NCI-H2196 treated with DMSO at 0.1 percent for 48 hours (cell line): Measurements from ENCODE around the gene SELP.
"Not testable (repeated sequence)": the region's sequence is repeated elsewhere in the genome, so short reads cannot be mapped to it uniquely, and the experiment has no call there.

ENCODE experiments used
- DNase-seq: peaks from one replicate; lab custom pipeline; 2025; ENCODE audit not compliant: unreplicated experiment; lab: John Stamatoyannopoulos, UW

Gene SELP

GRCh38 chr1:169630006-169630405, at the start of gene SELP:
TSS of gene SELP (minus strand) at chr1:169630124. CDS start at chr1:169630074, 50 bp downstream.
- DNase-seq = no peak

- no peak for DNase-seq
Measured at GRCh38 chr1:169679692-169680091, 49.8 kb upstream of the SELP start.

DNA sequence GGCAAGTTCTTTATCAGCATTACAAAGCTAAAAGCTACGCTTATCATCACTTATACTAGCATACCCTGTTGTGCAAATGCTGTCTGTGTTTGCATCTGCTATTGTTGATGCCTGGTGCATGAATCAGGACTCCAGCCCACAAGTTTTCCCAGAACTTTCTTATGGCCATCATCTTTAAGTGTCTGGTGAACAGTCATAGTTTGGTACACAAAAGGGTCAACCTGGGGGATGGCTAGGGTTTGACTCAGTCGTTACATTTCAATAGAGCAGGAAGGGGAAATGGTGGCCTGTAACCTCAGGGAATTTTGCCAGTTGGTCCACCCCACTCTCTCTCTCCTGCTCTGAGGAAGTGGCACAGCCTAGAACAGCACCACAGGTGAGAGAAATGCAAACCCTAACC, 46.1 kb upstream of the SELP start:
- DNase-seq = no peak

GRCh38 chr1:169670836-169671235, 40.9 kb upstream of the SELP start:
- DNase-seq = no peak

DNA sequence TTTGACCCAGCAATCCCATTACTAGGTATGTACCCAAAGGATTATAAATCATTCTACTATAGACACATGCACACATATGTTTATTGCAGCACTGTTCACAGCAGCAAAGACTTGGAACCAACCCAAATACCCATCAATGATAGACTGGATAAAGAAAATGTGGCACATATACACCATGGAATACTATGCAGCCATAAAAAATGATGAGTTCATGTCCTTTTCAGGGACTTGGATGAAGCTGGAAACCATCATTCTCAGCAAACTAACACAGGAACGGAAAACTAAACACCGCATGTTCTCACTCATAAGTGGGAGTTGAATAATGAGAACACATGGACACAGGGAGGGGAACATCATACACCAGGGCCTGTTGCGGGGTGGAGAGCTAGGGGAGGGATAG, 40.3 kb upstream of the SELP start:
- not testable (repeated sequence) for DNase-seq

DNA sequence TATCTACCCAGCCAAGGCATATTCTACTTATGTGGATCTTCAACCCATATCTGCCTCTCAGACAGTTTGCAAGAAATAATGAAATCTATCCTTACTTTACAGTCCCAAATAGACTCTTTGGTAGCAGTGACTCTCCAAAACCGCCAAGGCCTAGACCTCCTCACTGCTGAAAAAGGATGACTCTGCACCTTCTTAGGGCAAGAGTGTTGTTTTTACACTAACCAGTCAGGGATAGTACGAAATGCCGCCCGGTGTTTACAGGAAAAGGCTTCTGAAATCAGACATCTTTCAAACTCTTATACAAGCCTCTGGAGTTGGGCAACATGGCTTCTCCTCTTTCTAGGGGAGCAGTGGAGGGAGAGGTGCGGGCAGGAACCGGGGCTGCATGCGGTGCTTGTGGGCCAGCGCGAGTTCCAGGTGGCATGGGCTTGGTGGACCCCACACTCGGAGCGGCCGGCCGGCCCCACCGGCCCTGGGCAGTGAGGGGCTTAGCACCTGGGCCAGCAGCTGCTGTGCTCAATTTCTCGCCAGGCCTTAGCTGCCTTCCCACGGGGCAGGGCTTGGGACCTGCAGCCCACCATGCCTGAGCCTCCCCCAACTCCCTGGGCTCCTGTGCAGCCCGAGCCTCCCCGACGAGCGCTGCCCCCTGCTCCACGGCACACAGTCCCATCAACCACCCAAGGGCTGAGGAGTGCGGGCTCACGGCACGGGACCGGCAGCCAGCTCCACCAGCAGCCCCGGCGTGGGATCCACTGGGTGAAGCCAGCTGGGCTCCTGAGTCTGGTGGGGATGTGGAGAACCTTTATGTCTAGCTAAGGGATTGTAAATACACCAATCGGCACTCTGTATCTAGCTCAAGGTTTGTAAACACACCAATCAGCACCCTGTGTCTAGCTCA, 38.0 kb upstream of the SELP start:
- DNase-seq = not testable (repeated sequence)

DNA sequence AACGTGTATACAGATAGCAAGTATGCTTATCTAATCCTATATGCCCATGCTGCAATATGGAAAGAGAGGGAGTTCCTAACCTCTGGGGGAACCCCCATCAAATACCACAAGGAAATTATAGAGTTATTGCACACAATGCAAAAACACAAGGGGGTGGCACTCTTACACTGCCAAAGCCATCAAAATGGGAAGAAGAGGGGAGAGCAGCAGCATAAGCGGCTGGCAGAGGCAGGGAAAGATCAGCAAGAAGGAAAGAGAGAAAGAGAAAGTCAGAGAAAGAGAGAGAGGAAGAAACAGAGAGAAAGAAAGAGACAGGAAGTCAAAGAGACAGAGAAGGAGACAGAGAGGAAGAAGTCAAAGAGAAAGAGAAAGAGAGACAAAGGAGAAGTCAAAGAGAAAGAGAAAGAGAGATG, 37.3 kb upstream of the SELP start:
- DNase-seq = not testable (repeated sequence)

GRCh38 chr1:169662680-169663079, 32.8 kb upstream of the SELP start:
- not testable (repeated sequence) for DNase-seq

DNA sequence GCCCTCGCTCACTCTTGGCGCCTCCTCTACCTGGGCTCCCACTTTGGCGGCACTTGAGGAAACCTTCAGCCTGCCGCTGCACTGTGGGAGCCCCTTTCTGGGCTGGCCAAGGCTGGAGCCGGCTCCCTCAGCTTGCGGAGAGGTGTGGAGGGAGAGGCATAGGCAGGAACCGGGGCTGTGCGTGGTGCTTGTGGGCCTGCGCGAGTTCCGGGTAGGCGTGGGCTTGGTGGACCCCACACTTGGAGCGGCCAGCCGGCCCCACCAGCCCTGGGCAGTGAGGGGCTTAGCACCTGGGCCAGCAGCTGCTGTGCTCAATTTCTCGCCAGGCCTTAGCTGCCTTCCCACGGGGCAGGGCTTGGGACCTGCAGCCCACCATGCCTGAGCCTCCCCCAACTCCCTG, 31.1 kb upstream of the SELP start:
- not testable (repeated sequence) for DNase-seq

GRCh38 chr1:169658777-169659176, 28.9 kb upstream of the SELP start:
- DNase-seq = not testable (repeated sequence)

- no peak for DNase-seq
Measured at GRCh38 chr1:169653873-169654272, 23.9 kb upstream of the SELP start.

GRCh38 chr1:169651035-169651434, 21.1 kb upstream of the SELP start:
- DNase-seq = no peak

- no peak for DNase-seq
Measured at GRCh38 chr1:169650551-169650950, 20.6 kb upstream of the SELP start.

DNA sequence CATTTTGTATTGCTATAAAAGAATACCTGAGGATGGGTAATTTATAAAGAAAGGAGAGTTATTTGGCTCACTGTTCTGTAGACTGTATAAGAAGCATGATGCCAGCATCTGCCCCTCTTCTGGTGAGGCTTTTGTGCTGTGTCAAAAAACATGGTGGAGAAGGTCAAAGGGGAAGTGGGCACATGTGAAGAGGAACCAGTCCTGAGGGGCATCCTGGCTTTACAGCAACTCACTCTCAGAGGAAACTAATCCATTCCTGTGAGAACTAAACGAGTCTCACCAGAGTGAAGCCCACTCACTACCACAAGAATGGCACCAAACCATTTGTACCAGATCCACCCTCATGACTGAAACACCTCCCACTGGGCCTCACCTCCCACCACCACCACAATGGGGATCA, 18.8 kb upstream of the SELP start:
- no peak for DNase-seq

DNA sequence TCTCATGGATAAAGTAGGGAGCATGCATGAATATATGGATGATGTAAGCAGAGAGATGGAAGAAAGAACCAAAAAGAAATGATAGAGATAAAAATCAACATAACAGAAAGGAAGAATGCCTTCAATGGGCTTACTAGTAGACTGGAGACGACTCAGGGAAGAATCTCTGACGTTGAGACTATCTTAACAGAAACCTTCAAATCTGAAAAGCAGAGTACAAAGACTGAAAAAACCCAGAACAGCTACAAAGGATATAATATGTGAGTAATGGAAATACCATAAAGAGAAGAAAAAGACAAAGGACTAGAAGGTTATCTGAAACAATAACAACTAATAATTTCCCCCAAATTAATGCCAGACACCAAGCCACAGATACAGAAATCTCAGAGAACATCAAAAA, 18.3 kb upstream of the SELP start:
- no peak for DNase-seq

DNA sequence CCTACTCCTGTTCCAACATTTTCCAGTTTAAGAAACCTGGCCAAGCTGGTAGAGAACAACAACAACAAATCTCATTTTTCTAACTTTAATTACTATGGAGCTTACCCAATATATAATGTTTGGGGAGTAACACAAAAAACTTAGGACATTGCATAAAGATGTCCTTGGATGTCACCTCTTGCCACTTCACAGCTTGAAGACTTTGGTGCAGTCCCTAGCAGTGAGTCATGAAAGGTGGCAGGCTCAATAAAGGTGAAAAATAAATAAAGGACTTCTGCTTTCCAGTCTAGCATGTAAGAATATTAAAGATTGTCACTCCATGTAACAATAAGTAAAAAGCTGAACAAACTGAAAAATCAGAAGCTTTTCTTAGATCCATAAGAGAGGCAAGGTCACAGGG, 17.6 kb upstream of the SELP start:
- DNase-seq = no peak

DNA sequence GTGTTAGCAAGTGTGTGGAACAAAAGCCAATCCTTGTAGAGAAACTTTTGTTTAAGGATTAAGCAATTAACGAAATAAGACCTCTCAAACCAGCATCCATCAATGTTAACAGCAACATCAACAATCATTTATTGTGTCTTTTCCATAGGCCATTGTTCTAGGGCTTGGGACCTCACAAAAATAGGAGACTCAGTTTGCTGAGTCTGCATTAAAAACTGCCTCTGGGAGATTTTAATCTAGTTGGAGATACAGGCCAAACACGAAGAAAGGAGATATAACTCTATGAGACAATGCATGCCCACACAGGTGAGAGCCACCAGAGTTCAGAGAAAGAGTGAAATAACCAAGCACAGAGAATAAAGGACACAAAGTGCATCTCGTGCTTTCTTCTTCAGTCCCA, 14.4 kb upstream of the SELP start:
- DNase-seq = no peak

GRCh38 chr1:169634877-169635276, 5.0 kb upstream of the SELP start:
- no peak for DNase-seq

GRCh38 chr1:169634145-169634544, 4.2 kb upstream of the SELP start:
- DNase-seq = no peak

- DNase-seq = no peak
Measured at GRCh38 chr1:169631249-169631648, 1.3 kb upstream of the SELP start.

DNA sequence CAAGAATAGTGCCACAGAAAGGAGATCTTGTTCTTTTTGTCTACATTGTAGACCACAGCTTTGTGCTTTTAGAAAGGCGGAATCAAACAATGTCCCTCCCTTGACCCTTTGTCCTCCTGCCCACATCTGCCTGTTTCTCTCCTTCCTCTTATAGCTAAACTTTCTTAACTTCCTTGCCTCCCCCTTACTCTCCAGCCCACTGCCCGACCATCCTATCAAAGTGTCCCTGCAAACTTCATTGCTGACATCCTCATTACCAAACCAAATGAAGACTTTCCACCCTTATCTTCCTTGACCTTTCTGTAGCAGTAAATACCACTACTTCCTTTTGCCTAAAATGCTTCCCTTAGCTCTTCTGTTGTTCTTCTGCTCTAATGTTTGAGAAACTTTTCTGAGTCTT, 5.0 kb downstream of the SELP start:
- DNase-seq = no peak

- no peak for DNase-seq
Measured at GRCh38 chr1:169624122-169624521, 5.8 kb downstream of the SELP start.
